HG03558 (cell line): Measurements from ENCODE around the gene MPHOSPH10.
"Not testable (repeated sequence)": the region's sequence is repeated elsewhere in the genome, so short reads cannot be mapped to it uniquely, and the experiment has no call there.

Experiments
- ATAC-seq: cut with Tn5 transposase; IDR thresholded peaks from one replicate; pipeline ENCODE4 v1.9.1; 2021; ENCODE audit warnings: moderate number of reproducible peaks; ENCODE audit not compliant: unreplicated experiment; ENCODE audit errors: extremely low read depth

Gene MPHOSPH10

GRCh38 chr2:71157124-71157793, 26.8 kb downstream of the MPHOSPH10 start:
- no peak for ATAC-seq

- no peak for ATAC-seq
Observed at GRCh38 chr2:71166812-71167211, 36.4 kb downstream of the MPHOSPH10 start.

GRCh38 chr2:71173096-71173495, 42.7 kb downstream of the MPHOSPH10 start:
- no peak for ATAC-seq

GRCh38 chr2:71174207-71174606, 43.8 kb downstream of the MPHOSPH10 start:
- no peak for ATAC-seq

- not testable (repeated sequence) for ATAC-seq
Observed at GRCh38 chr2:71178836-71179235, 48.4 kb downstream of the MPHOSPH10 start.

GRCh38 chr2:71181316-71181715, 50.9 kb downstream of the MPHOSPH10 start:
- ATAC-seq: no peak

- ATAC-seq: not testable (repeated sequence)
Observed at GRCh38 chr2:71183306-71184115, 53.1 kb downstream of the MPHOSPH10 start.

- no peak for ATAC-seq
Observed at GRCh38 chr2:71186973-71187372, 56.5 kb downstream of the MPHOSPH10 start.

GRCh38 chr2:71187589-71187988, 57.2 kb downstream of the MPHOSPH10 start:
- ATAC-seq: no peak

- no peak for ATAC-seq
Observed at GRCh38 chr2:71190656-71191569, 60.5 kb downstream of the MPHOSPH10 start.

GRCh38 chr2:71191570-71191943, 61.1 kb downstream of the MPHOSPH10 start:
- no peak for ATAC-seq
